Uterus (tissue), 4 donors: ENCODE data around the gene SH3PXD2A. TPM values are rescaled to one million over a fixed set of nuclear protein-coding genes. Genes with fewer than 3 reads are reported as not detected.

Source experiments
- DNase-seq, 2 donors: peaks; one replicate each; pipeline ENCODE4 v3.0.0-alpha.2; 2019 to 2020
- H3K27ac ChIP-seq, 2 donors: fragments of 200-600 bp; sonication (generic); 1 replicate in 1 of 2; 2 replicates in 1 of 2; pipeline ENCODE4 v1.5.1; 2016 to 2018
- H3K27me3 ChIP-seq, 2 donors: fragments of 200-600 bp; sonication (generic); one replicate each; pipeline ENCODE4 v1.5.1; 2018 to 2019; ENCODE audit warnings: control low read depth in 1 of 2
- H3K36me3 ChIP-seq, 2 donors: fragments of 200-600 bp; sonication (generic); one replicate each; pipeline ENCODE4 v1.5.1; 2019; ENCODE audit warnings: control low read depth in 1 of 2
- H3K4me1 ChIP-seq, 2 donors: fragments of 200-600 bp; sonication (generic); one replicate each; pipeline ENCODE4 v1.5.1; 2018 to 2019; ENCODE audit warnings: control low read depth in 1 of 2
- H3K4me3 ChIP-seq, 2 donors: fragments of 200-600 bp; sonication (generic); 1 replicate in 1 of 2; 2 replicates in 1 of 2; pipeline ENCODE4 v1.5.1; 2018 to 2019; ENCODE audit warnings: mild to moderate bottlenecking in 1 of 2
- H3K9me3 ChIP-seq, 2 donors: fragments of 200-600 bp; sonication (generic); one replicate each; pipeline ENCODE4 v1.5.1; 2019; ENCODE audit warnings: control low read depth in 1 of 2
- POLR2A ChIP-seq, 2 donors: fragments of 450-650 bp; IDR thresholded peaks; one replicate each; pipeline ENCODE4 v1.6.1; 2016; ENCODE audit warnings: antibody characterized with exemption in 2 of 2, mild to moderate bottlenecking in 1 of 2, moderate library complexity in 1 of 2
- intact Hi-C: fragments of 100-400 bp; cut with DNase I; formaldehyde crosslinking; loops from one replicate; pipeline ENCODE4 v1.15.1; 2023; ENCODE audit warnings: low total_unique reads
- total RNA-seq, 4 donors: library from RNA; depleted of rRNA in 3 of 4; stranded (reverse); fragments of >200 nt in 3 of 4; gene quantifications; one replicate each; pipeline versions ENCODE4 v1.1.0 to v1.2.4, GENCODE V29; 2014 to 2023
- TF ChIP-seq, protein P1 (sequence below), 4 experiments: fragments of 200-600 bp in 2 of 4; fragments of 450-650 bp in 2 of 4; sonication (generic) in 2 of 4; IDR thresholded peaks; one replicate each; pipeline ENCODE4 v1.5.1; 2016 to 2019; ENCODE audit warnings: antibody characterized with exemption in 4 of 4, mild to moderate bottlenecking in 2 of 4, moderate library complexity in 1 of 4
- donor health status: DM: yes; HTN: yes; CAD: no.

Gene SH3PXD2A
- total RNA-seq, 4 donors from 2014 or later, result 12.6 to 117 (median 46.6) TPM

DNA sequence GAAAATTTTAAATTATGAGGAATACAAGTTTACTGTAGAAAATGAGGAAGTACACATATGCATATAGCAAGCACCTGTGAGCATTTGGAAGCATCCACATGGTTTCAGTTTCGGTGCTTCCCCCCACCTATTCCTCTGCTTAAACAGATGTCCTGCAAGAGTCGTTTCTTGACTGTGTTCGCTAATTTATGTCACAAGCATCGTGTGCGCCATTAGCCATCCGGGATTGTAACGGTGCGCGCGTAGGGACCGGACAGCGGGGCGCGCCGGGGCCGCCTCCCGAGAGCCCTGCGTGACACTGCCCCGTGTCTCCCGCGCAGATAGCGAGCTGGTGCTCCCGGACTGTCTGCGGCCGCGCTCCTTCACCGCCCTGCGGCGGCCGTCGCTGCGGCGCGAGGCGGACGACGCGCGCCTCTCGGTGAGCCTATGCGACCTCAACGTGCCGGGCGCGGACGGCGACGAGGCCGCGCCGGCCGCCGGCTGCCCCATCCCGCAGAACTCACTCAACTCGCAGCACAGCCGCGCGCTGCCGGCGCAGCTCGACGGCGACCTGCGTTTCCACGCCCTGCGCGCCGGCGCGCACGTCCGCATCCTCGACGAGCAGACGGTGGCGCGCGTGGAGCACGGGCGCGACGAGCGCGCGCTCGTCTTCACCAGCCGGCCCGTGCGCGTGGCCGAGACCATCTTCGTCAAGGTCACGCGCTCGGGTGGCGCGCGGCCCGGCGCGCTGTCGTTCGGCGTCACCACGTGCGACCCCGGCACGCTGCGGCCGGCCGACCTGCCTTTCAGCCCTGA is 271.0 kb downstream of the SH3PXD2A start:
- TF ChIP-seq POLR2A (IDR thresholded peaks at IDR 0.05), result peak in 1 of 2 donors; percentile 23
- TF ChIP-seq, protein P1, sequence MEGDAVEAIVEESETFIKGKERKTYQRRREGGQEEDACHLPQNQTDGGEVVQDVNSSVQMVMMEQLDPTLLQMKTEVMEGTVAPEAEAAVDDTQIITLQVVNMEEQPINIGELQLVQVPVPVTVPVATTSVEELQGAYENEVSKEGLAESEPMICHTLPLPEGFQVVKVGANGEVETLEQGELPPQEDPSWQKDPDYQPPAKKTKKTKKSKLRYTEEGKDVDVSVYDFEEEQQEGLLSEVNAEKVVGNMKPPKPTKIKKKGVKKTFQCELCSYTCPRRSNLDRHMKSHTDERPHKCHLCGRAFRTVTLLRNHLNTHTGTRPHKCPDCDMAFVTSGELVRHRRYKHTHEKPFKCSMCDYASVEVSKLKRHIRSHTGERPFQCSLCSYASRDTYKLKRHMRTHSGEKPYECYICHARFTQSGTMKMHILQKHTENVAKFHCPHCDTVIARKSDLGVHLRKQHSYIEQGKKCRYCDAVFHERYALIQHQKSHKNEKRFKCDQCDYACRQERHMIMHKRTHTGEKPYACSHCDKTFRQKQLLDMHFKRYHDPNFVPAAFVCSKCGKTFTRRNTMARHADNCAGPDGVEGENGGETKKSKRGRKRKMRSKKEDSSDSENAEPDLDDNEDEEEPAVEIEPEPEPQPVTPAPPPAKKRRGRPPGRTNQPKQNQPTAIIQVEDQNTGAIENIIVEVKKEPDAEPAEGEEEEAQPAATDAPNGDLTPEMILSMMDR (IDR thresholded peaks at IDR 0.05), result no peak
- Histone ChIP-seq H3K4me1 (no peaks in the 10 kb centered on the region), H3K9me3 (no peaks in the 10 kb centered on the region), H3K27ac (peak overlapping the region; percentile 56 to 70), H3K36me3 (no peaks in the 10 kb centered on the region), H3K4me3 (peak overlapping the region; percentile 11 to 53), H3K27me3 (no peaks in the 10 kb centered on the region)
- intact Hi-C loops, result no loop called here
- DNase-seq, result no peak

DNA sequence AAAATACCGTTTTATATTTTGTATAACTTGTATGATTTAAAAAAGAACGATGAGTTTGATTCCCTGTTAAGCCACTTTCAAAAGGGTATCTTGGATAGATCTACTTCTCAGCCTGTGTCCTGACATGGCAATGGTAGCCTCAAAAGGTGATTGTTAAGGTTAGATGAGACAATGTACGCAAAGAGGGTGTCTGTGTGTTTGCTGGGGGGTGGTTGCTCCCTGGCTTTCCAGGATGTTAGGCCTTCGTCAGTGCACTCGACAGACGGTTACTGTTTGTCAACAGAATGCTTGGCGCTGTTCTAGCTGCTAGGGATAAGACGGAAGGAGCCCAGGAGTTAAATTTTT is 271.5 kb downstream of the SH3PXD2A start:
- TF ChIP-seq, protein P1 (IDR thresholded peaks at IDR 0.05), result no peak
- TF ChIP-seq POLR2A (IDR thresholded peaks at IDR 0.05), result no peak
- Histone ChIP-seq H3K9me3 (no peaks in the 10 kb centered on the region), H3K4me1 (no peaks in the 10 kb centered on the region), H3K27ac (peak overlapping the region; percentile 56 to 70), H3K27me3 (no peaks in the 10 kb centered on the region), H3K36me3 (no peaks in the 10 kb centered on the region), H3K4me3 (peak overlapping the region in 1 of 2 donors; percentile 53)
- no peak for DNase-seq
- intact Hi-C loops, result no loop called here

DNA sequence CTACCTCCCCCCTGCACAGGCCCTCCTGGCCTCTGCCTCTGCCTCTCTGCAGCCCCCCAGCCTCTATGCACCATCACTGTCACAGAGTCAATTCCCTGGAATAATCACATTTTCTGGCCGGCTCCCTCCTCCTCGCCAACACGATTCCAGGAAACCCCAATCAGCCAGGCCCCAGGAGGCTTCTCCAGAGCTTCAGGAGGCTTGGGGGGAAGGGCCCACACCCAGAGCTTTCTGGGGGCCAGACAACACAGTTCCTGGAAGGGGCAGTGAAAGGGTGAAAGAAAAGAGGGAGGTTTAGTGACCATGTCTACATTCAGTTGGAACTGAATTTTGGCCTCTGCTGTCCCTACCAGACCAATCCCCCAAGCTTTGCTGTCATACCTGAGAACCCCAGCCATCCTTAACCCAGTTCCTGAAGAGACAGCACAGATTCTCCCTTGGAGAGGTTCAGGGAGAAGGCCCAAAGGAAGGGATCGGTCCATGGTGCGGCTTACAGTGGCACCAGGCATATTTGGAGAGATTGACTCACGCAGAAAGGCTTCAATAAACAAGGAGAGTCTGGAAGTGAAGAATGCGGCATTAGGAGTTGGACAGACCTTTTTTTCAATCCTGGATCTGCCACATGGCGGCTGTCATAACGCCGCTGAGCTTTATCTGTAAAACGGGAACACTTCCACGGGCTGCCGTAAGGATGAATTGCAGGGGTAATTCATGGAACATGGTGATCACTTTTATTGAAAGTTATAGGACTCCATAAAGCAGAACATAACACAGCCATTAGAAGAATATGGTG is 272.8 kb downstream of the SH3PXD2A start:
- Histone ChIP-seq H3K4me1 (no peaks in the 10 kb centered on the region), H3K4me3 (no peak overlapping the region), H3K9me3 (no peaks in the 10 kb centered on the region), H3K36me3 (no peaks in the 10 kb centered on the region), H3K27me3 (no peaks in the 10 kb centered on the region), H3K27ac (peak overlapping the region; percentile 48 to 66)
- intact Hi-C loops, result no loop called here
- no peak for TF ChIP-seq POLR2A (IDR thresholded peaks at IDR 0.05)
- TF ChIP-seq, protein P1 (IDR thresholded peaks at IDR 0.05), result no peak
- no peak for DNase-seq

DNA sequence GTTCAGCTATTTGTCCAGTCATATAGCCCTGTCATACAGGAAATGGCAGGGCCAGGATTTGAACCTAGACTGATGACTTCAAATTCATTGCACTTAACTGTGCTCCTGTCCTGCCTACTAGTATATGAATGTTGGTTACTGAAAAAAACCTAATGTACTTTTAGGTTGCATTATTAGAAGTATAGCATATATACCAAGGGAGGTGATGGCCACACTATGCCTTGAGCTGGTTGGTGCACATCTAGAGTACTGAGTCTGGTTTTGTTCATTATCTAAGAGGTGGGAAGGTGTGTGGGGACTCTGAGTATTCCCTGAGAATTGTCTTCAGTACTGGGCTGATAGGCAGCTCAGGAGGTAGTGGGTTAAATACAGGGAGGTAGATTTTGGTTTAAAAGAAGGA is 273.9 kb downstream of the SH3PXD2A start:
- H3K4me1 ChIP-seq, result no peaks in the 10 kb centered on the region
- H3K27ac ChIP-seq, result peak overlapping the region; percentile 48 to 66
- TF ChIP-seq, protein P1 (IDR thresholded peaks at IDR 0.05), result no peak
- TF ChIP-seq POLR2A (IDR thresholded peaks at IDR 0.05), result no peak
- no peaks in the 10 kb centered on the region for H3K9me3 ChIP-seq
- intact Hi-C loops, result no loop called here
- no peak for DNase-seq
- no peak overlapping the region for H3K4me3 ChIP-seq
- H3K27me3 ChIP-seq, result no peaks in the 10 kb centered on the region
- no peaks in the 10 kb centered on the region for H3K36me3 ChIP-seq

DNA sequence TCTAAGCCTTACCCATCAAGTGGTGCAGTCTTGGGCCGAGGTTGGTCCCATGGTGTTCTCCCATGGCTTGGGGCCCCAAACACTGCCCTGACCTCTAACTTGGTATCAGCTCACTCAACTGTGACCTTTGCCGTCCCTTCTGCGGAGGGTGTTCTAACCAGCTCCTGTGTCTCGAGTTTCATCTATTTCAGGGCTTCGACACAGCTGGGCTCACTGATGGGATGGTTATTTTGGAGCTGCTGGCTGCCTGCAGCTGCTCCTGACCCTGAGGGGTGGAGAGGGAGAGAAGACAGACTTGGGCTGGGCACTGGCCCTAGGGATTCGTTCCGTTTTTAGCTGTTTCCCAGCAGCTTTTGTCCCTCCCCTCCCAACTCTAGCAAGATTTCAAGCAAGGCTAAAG is 274.9 kb downstream of the SH3PXD2A start:
- Histone ChIP-seq H3K36me3 (no peaks in the 10 kb centered on the region), H3K9me3 (no peaks in the 10 kb centered on the region), H3K4me3 (no peak overlapping the region), H3K4me1 (no peaks in the 10 kb centered on the region), H3K27me3 (no peaks in the 10 kb centered on the region), H3K27ac (peak overlapping the region; percentile 45 to 66)
- TF ChIP-seq, protein P1 (IDR thresholded peaks at IDR 0.05), result no peak
- no peak for TF ChIP-seq POLR2A (IDR thresholded peaks at IDR 0.05)
- DNase-seq, result no peak
- intact Hi-C loops, result no loop called here
